HepG2 (cell line): Measurements from ENCODE around the gene CHST6. TPM values are rescaled to one million over a fixed set of nuclear protein-coding genes. Genes with fewer than 3 reads are reported as not detected.

Experiments used
- AKAP8 ChIP-seq: sonication (generic); formaldehyde crosslinking; IDR thresholded peaks from 2 replicates; pipeline ENCODE4 v1.5.1; 2020; ENCODE audit warnings: mild to moderate bottlenecking, missing genetic modification reagents
- BORCS8-MEF2B ChIP-seq: sonication (generic); formaldehyde crosslinking; IDR thresholded peaks from 2 replicates; pipeline ENCODE4 v1.8.0; 2022; ENCODE audit warnings: mild to moderate bottlenecking, missing genetic modification reagents
- ELF3 ChIP-seq: IDR thresholded peaks from 2 replicates; pipeline ENCODE4 v1.6.1; 2016; ENCODE audit warnings: missing genetic modification reagents, missing compliant biosample characterization
- IKZF1 ChIP-seq: fragments of 450-650 bp; IDR thresholded peaks from 2 replicates; pipeline ENCODE4 v1.7.1; 2016
- KAT2B ChIP-seq: fragments of 150-350 bp; IDR thresholded peaks from 2 replicates; pipeline ENCODE4 v1.6.1; 2014; ENCODE audit warnings: low read depth, low read length, borderline replicate concordance
- KDM4B ChIP-seq: sonication (generic); formaldehyde crosslinking; IDR thresholded peaks from 2 replicates; pipeline ENCODE4 v1.4.0; 2020; ENCODE audit warnings: missing genetic modification reagents
- MYC ChIP-seq: sonication (generic); formaldehyde crosslinking; IDR thresholded peaks from 2 replicates; pipeline ENCODE4 v1.9.0; 2021; ENCODE audit warnings: missing genetic modification reagents, borderline replicate concordance
- NR2C2 ChIP-seq: sonication (generic); formaldehyde crosslinking; IDR thresholded peaks from 2 replicates; pipeline ENCODE4 v1.4.0; 2020; ENCODE audit warnings: missing genetic modification reagents, mild to moderate bottlenecking, moderate library complexity, borderline replicate concordance
- RARA ChIP-seq: IDR thresholded peaks from 2 replicates; pipeline ENCODE4 v1.6.1; 2016; ENCODE audit warnings: missing genetic modification reagents, missing compliant biosample characterization
- RFX3 ChIP-seq: IDR thresholded peaks from 2 replicates; pipeline ENCODE4 v1.6.1; 2016; ENCODE audit warnings: missing biosample characterization, missing genetic modification reagents
- SRSF1 ChIP-seq: fragments of 200-400 bp; formaldehyde crosslinking; optimal IDR thresholded peaks from 2 replicates; pipeline ENCODE3; 2017; ENCODE audit warnings: mild to moderate bottlenecking, low read depth, low read length, moderate library complexity
- TFAP4 ChIP-seq: sonication (generic); IDR thresholded peaks from 2 replicates; pipeline ENCODE4 v1.6.1; 2016; ENCODE audit warnings: low read depth, borderline replicate concordance
- ZEB1 ChIP-seq: IDR thresholded peaks from 2 replicates; pipeline ENCODE4 v1.6.1; 2012; ENCODE audit warnings: mild to moderate bottlenecking, low read depth, inconsistent platforms; ENCODE audit not compliant: insufficient replicate concordance
- ZIK1 ChIP-seq: sonication (generic); formaldehyde crosslinking; IDR thresholded peaks from 2 replicates; pipeline ENCODE4 v1.5.0; 2020; ENCODE audit warnings: mild to moderate bottlenecking, low read depth, missing genetic modification reagents, borderline replicate concordance
- ZKSCAN5 ChIP-seq: sonication (generic); formaldehyde crosslinking; IDR thresholded peaks from 2 replicates; pipeline ENCODE4 v1.5.1; 2020; ENCODE audit warnings: mild to moderate bottlenecking, missing genetic modification reagents
- ZKSCAN8 ChIP-seq: IDR thresholded peaks from 2 replicates; pipeline ENCODE4 v1.6.1; 2016; ENCODE audit warnings: borderline replicate concordance, missing genetic modification reagents, missing compliant biosample characterization
- ZMYM2 ChIP-seq: sonication (generic); formaldehyde crosslinking; IDR thresholded peaks from 2 replicates; pipeline ENCODE4 v1.8.0; 2022; ENCODE audit warnings: mild to moderate bottlenecking, missing genetic modification reagents
- ZMYM3 ChIP-seq: sonication (generic); formaldehyde crosslinking; IDR thresholded peaks from 2 replicates; pipeline ENCODE4 v1.5.1; 2020; ENCODE audit warnings: mild to moderate bottlenecking, missing genetic modification reagents
- ZNF101 ChIP-seq: sonication (generic); formaldehyde crosslinking; IDR thresholded peaks from 2 replicates; pipeline ENCODE4 v1.4.0; 2020; ENCODE audit warnings: mild to moderate bottlenecking, low read depth, missing genetic modification reagents, borderline replicate concordance
- ZNF138 ChIP-seq: sonication (generic); formaldehyde crosslinking; IDR thresholded peaks from 2 replicates; pipeline ENCODE4 v1.5.0; 2020; ENCODE audit warnings: mild to moderate bottlenecking, low read depth, missing genetic modification reagents
- ZNF207 ChIP-seq: fragments of 450-650 bp; IDR thresholded peaks from 2 replicates; pipeline ENCODE4 v1.6.1; 2016; ENCODE audit warnings: antibody characterized with exemption, borderline replicate concordance
- ZNF441 ChIP-seq: sonication (generic); formaldehyde crosslinking; IDR thresholded peaks from 2 replicates; pipeline ENCODE4 v1.7.0; 2021; ENCODE audit warnings: missing genetic modification reagents, borderline replicate concordance
- ZNF670 ChIP-seq: sonication (generic); formaldehyde crosslinking; IDR thresholded peaks from 2 replicates; pipeline ENCODE4 v1.8.0; 2022; ENCODE audit warnings: mild to moderate bottlenecking, missing genetic modification reagents, borderline replicate concordance
- ZNF746 ChIP-seq: sonication (generic); formaldehyde crosslinking; IDR thresholded peaks from 2 replicates; pipeline ENCODE4 v1.8.0; 2022; ENCODE audit warnings: mild to moderate bottlenecking, missing genetic modification reagents
- ZNF761 ChIP-seq: sonication (generic); formaldehyde crosslinking; conservative IDR thresholded peaks from 2 replicates; pipeline ENCODE4 v1.4.0; 2020; ENCODE audit warnings: mild to moderate bottlenecking, missing genetic modification reagents
- ZSCAN21 ChIP-seq: sonication (generic); formaldehyde crosslinking; IDR thresholded peaks from 2 replicates; pipeline ENCODE4 v1.8.0; 2022; ENCODE audit warnings: mild to moderate bottlenecking, missing genetic modification reagents, moderate library complexity, borderline replicate concordance
- polyA plus RNA-seq, 8 experiments: library from polyadenylated mRNA; depleted of rRNA in 3 of 8; stranded (reverse) in 7 of 8; unstranded in 1 of 8; fragments of >200 nt; fragmentation: Illumina TruSeq in 4 of 8; extraction: Trizol in 4 of 8; gene quantifications; 2 replicates each; pipeline versions ENCODE4 v1.2.1 to v1.2.3, GENCODE V29; 2011 to 2016; ENCODE audit warnings: low read depth in 4 of 8, missing spikeins in 1 of 8, mixed read lengths in 1 of 8; ENCODE audit not compliant: insufficient read depth in 1 of 8
- total RNA-seq, 5 experiments: library from RNA; depleted of rRNA; stranded (reverse); fragments of >200 nt; fragmentation: Illumina TruSeq; extraction: Trizol; gene quantifications; 2 replicates each; pipeline ENCODE4 v1.2.3, GENCODE V29; 2016; ENCODE audit warnings: low read depth in 1 of 5
- TF ChIP-seq, protein P1 (sequence below): sonication (generic); formaldehyde crosslinking; IDR thresholded peaks from 2 replicates; pipeline ENCODE4 v1.8.1; 2023; ENCODE audit warnings: mild to moderate bottlenecking, inconsistent platforms, moderate library complexity, missing genetic modification reagents, borderline replicate concordance
- TF ChIP-seq, protein P2 (sequence below): sonication (generic); formaldehyde crosslinking; IDR thresholded peaks from 2 replicates; pipeline ENCODE4 v1.4.0; 2020; ENCODE audit warnings: low read depth, mild to moderate bottlenecking, missing genetic modification reagents
- TF ChIP-seq, protein P3 (sequence below): sonication (generic); formaldehyde crosslinking; IDR thresholded peaks from 2 replicates; pipeline ENCODE4 v1.4.0; 2020; ENCODE audit warnings: missing genetic modification reagents

Gene CHST6
- total and polyA plus RNA-seq, 2 of the 13 experiments (the other 11 are each of a cell fraction or from before 2014, with no cell fraction given) = 0.18 to 0.91 TPM

- no peak; the same call in 1 of the 2 replicates for TF ChIP-seq ZNF670 (CRISPR knock-in tag)
- no peak; the same call in 1 of the 2 replicates for TF ChIP-seq ZKSCAN8
- no peak; the same call in 1 of the 2 replicates for TF ChIP-seq BORCS8-MEF2B (CRISPR knock-in tag)
- TF ChIP-seq KAT2B = no peak
- TF ChIP-seq ZEB1 = peak; percentile 29
- TF ChIP-seq ZSCAN21 (CRISPR knock-in tag) = no peak
- no peak for TF ChIP-seq ZNF441 (CRISPR knock-in tag)
- TF ChIP-seq ZNF101 = no peak
- no peak for TF ChIP-seq AKAP8 (CRISPR knock-in tag)
- no peak for TF ChIP-seq ZNF761 (CRISPR knock-in tag)
- TF ChIP-seq, protein P1, sequence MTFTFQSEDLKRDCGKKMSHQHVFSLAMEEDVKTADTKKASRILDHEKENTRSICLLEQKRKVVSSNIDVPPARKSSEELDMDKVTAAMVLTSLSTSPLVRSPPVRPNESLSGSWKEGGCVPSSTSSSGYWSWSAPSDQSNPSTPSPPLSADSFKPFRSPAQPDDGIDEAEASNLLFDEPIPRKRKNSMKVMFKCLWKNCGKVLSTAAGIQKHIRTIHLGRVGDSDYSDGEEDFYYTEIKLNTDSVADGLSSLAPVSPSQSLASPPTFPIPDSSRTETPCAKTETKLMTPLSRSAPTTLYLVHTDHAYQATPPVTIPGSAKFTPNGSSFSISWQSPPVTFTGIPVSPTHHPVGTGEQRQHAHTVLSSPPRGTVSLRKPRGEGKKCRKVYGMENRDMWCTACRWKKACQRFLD = no peak
- no peak for TF ChIP-seq ZKSCAN5 (CRISPR knock-in tag)
- TF ChIP-seq ZNF138 (CRISPR knock-in tag) = no peak; the same call in 1 of the 2 replicates
- TF ChIP-seq ZMYM2 (CRISPR knock-in tag) = no peak
- TF ChIP-seq ELF3 (CRISPR knock-in tag) = no peak; the same call in 1 of the 2 replicates
- no peak for TF ChIP-seq ZNF207
- TF ChIP-seq IKZF1 = no peak
- TF ChIP-seq ZMYM3 = no peak
- TF ChIP-seq ZNF746 (CRISPR knock-in tag) = no peak
- no peak for TF ChIP-seq SRSF1
- peak; percentile 79; the same call in 1 of the 2 replicates for TF ChIP-seq TFAP4
- 0 out of 2 replicates have a peak, but pooled peaks have one; percentile 8 for TF ChIP-seq RARA
- TF ChIP-seq, protein P2, sequence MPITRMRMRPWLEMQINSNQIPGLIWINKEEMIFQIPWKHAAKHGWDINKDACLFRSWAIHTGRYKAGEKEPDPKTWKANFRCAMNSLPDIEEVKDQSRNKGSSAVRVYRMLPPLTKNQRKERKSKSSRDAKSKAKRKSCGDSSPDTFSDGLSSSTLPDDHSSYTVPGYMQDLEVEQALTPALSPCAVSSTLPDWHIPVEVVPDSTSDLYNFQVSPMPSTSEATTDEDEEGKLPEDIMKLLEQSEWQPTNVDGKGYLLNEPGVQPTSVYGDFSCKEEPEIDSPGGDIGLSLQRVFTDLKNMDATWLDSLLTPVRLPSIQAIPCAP (CRISPR knock-in tag) = 0 out of 2 replicates have a peak, but pooled peaks have one; percentile 67
- TF ChIP-seq, protein P3, sequence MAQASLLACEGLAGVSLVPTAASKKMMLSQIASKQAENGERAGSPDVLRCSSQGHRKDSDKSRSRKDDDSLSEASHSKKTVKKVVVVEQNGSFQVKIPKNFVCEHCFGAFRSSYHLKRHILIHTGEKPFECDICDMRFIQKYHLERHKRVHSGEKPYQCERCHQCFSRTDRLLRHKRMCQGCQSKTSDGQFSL = no peak
- no peak; the same call in 1 of the 2 replicates for TF ChIP-seq NR2C2 (CRISPR knock-in tag)
- TF ChIP-seq ZIK1 = no peak
- TF ChIP-seq MYC (CRISPR knock-in tag) = peak; percentile 62; the same call in 1 of the 2 replicates
- no peak; the same call in 1 of the 2 replicates for TF ChIP-seq KDM4B (CRISPR knock-in tag)
- no peak for TF ChIP-seq RFX3 (CRISPR knock-in tag)
Observed at GRCh38 chr16:75433732-75434413, 61.4 kb downstream of the CHST6 start (continued).
